Esophagus (tissue), 2 donors: ENCODE measurements around the gene WDR86. TPM values are rescaled to one million over a fixed set of nuclear protein-coding genes. Genes with fewer than 3 reads are reported as not detected.
A peak's percentile ranks its signal among the peaks of the same experiment; 100 is the strongest.

Experiments used
- H3K27ac ChIP-seq, 2 donors: one replicate each; pipeline ENCODE4 v1.5.1; 2013; ENCODE audit warnings: low read depth in 2 of 2, mild to moderate bottlenecking in 2 of 2, inconsistent platforms in 1 of 2, low read length in 1 of 2, moderate library complexity in 1 of 2
- H3K27me3 ChIP-seq, 2 donors: one replicate each; pipeline ENCODE4 v1.6.1; 2013; ENCODE audit warnings: low read length in 2 of 2, control low read depth in 1 of 2, mild to moderate bottlenecking in 1 of 2; ENCODE audit not compliant: insufficient read depth in 2 of 2, control insufficient read depth in 1 of 2
- H3K36me3 ChIP-seq, 2 donors: one replicate each; pipeline ENCODE4 v1.6.1; 2013; ENCODE audit warnings: low read length in 1 of 2; ENCODE audit not compliant: control insufficient read depth in 2 of 2, insufficient read depth in 2 of 2
- H3K4me1 ChIP-seq, 2 donors: one replicate each; pipeline ENCODE4 v1.6.1; 2013; ENCODE audit warnings: low read length in 1 of 2; ENCODE audit not compliant: control insufficient read depth in 2 of 2, insufficient read depth in 2 of 2
- H3K4me3 ChIP-seq, 2 donors: one replicate each; pipeline ENCODE4 v1.5.1; 2013; ENCODE audit warnings: low read length in 2 of 2, mild to moderate bottlenecking in 2 of 2, low read depth in 1 of 2, moderate library complexity in 1 of 2
- H3K9me3 ChIP-seq, 2 donors: one replicate each; pipeline ENCODE4 v1.6.1; 2013; ENCODE audit warnings: mild to moderate bottlenecking in 2 of 2, low read depth in 1 of 2, low read length in 1 of 2, moderate library complexity in 1 of 2; ENCODE audit not compliant: control insufficient read depth in 2 of 2, insufficient read depth in 1 of 2
- WGBS, 2 donors: extraction: QIAGEN DNeasy Blood & Tissue Kit; methylation state at CpG; one replicate each; pipeline ENCODE4 v1.1.7; 2013; 5-methylcytosine and 5-hydroxymethylcytosine counted together
- polyA plus RNA-seq, 2 donors: library from polyadenylated mRNA; stranded (reverse); fragments of 200-250 nt; gene quantifications; one replicate each; pipeline ENCODE4 v1.2.3, GENCODE V29; 2013
- donor health status: healthy with polysubstance abuse.
- donor health status: Bipolar disorder and iron deficiency.

WDR86 gene
- polyA plus RNA-seq, 2 donors: 0.28 to 0.86 TPM

- 58 to 64% methylated on average over 7 of the region's 7 CpGs for WGBS, 2 donors
- Histone ChIP-seq H3K4me1 (peaks cover 0 to 3% of the 10 kb centered on the region in 2 donors), H3K27ac (peak overlapping the region in 1 of 2 donors; percentile 51), H3K4me3 (no peak overlapping the region), H3K27me3 (no peaks in the 10 kb centered on the region), H3K9me3 (no peaks in the 10 kb centered on the region), H3K36me3 (no peaks in the 10 kb centered on the region)
Measured at GRCh38 chr7:151339651-151340382, 70.0 kb downstream of the WDR86 start.

- peaks cover 0 to 3% of the 10 kb centered on the region in 2 donors for H3K4me1 ChIP-seq
- no peaks in the 10 kb centered on the region for H3K36me3 ChIP-seq
- H3K9me3 ChIP-seq: no peaks in the 10 kb centered on the region
- no peaks in the 10 kb centered on the region for H3K27me3 ChIP-seq
- WGBS, 2 donors: 98 to 99% methylated on average over 3 of the region's 3 CpGs
- H3K4me3 ChIP-seq: no peak overlapping the region
- H3K27ac ChIP-seq: no peak overlapping the region
Measured at GRCh38 chr7:151338809-151339208, 71.0 kb downstream of the WDR86 start.

- Histone ChIP-seq H3K27ac (no peak overlapping the region), H3K9me3 (no peaks in the 10 kb centered on the region), H3K4me3 (no peak overlapping the region), H3K4me1 (peaks cover 0 to 3% of the 10 kb centered on the region in 2 donors), H3K36me3 (no peaks in the 10 kb centered on the region), H3K27me3 (no peaks in the 10 kb centered on the region)
- 97 to 100% methylated on average over 2 of the region's 2 CpGs for WGBS, 2 donors
Measured at GRCh38 chr7:151337346-151337745, 72.5 kb downstream of the WDR86 start.

- peaks cover 0 to 1% of the 10 kb centered on the region in 2 donors for H3K4me1 ChIP-seq
- 60 to 70% methylated on average over 12 of the region's 12 CpGs for WGBS, 2 donors
Measured at GRCh38 chr7:151336027-151336708, 73.7 kb downstream of the WDR86 start.

GRCh38 chr7:151334628-151335027 is 75.2 kb downstream of the WDR86 start:
- Histone ChIP-seq H3K27me3 (no peaks in the 10 kb centered on the region), H3K9me3 (no peaks in the 10 kb centered on the region), H3K27ac (no peak overlapping the region), H3K36me3 (no peaks in the 10 kb centered on the region), H3K4me3 (no peak overlapping the region), H3K4me1 (no peaks in the 10 kb centered on the region)
- WGBS, 2 donors: 54 to 59% methylated on average over 1 of the region's 1 CpG

More at GRCh38 chr7:151336027-151336708, 73.7 kb downstream of the WDR86 start:
- Histone ChIP-seq H3K27ac (no peak overlapping the region), H3K36me3 (no peaks in the 10 kb centered on the region), H3K27me3 (no peaks in the 10 kb centered on the region), H3K9me3 (no peaks in the 10 kb centered on the region), H3K4me3 (no peak overlapping the region)

Other genes with a start within 250 kb of the WDR86 start
- gene GBX1, start 242.3 kb downstream of the WDR86 start, polyA plus RNA-seq: not detected
- gene ASB10, start 222.8 kb downstream of the WDR86 start, polyA plus RNA-seq: under 1 TPM in 1 of 2 donors, not detected in 1; 0.01 TPM
- not detected for gene H2BK1, start 199.6 kb downstream of the WDR86 start, polyA plus RNA-seq
- 10 to 100 TPM in 1 of 2 donors, 1 to 10 TPM in 1; 8.6 to 19.8 TPM for gene ABCF2, start 182.8 kb downstream of the WDR86 start, polyA plus RNA-seq
- 10 to 100 TPM; 10.8 to 13.6 TPM for gene CHPF2, start 177.6 kb downstream of the WDR86 start, polyA plus RNA-seq
- 1 to 10 TPM; 7.5 to 8.3 TPM for gene SMARCD3, start 161.3 kb downstream of the WDR86 start, polyA plus RNA-seq
- gene NUB1, start 68.2 kb downstream of the WDR86 start, polyA plus RNA-seq: 10 to 100 TPM; 12.1 to 15.5 TPM
- under 1 TPM in 1 of 2 donors, not detected in 1; 0.01 TPM for gene CRYGN, start 30.1 kb upstream of the WDR86 start, polyA plus RNA-seq
- 10 to 100 TPM; 48.5 to 58.2 TPM for gene RHEB, start 109.9 kb upstream of the WDR86 start, polyA plus RNA-seq